Stimulated activated CD4-positive, alpha-beta T cell treated with anti-CD3 and anti-CD28 coated beads, Interleukin-1b, Interleukin-23, amount 100 ng/mL, for 1 hour (primary cell): ENCODE measurements around the gene NLRC5.

Source experiments
- DNase-seq, 2 donors: peaks; one replicate each; pipeline ENCODE4 v3.0.0-alpha.2; 2020; ENCODE audit warnings: low read depth in 2 of 2

Gene NLRC5

DNA sequence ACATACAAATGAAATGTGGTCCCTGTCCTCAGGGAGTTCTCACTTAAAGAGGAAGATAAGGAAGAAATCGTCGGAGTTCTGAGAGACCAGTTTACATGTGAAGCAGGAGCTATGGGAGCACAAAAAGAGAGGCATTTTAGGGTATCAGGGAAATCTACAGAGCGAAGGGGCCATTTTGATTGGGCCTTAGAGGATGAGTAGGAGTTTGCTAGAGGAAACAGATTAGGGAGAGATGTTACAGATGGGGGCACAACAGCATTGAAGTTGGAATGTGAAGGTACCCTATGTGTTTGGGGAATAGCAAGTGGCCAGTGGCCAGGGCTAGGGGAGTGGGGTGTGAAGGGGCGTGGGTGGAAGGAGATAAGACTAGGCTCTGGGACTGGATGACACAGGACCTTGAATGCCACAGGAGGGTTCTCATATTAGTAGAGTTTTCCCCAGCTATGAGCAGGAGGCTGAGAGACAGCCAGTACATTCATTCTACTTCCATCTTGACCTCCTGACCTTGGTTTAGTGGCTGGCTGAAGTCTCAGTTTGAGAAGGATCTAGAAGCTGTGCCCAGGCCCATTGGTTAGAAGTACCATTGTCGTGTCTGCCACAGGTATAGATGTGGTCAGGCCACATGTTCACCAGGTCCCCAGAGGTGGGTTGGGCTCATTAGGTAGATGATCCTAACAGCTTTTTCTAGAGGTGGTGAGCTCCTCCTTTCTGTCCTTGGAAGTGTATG, 137.8 kb downstream of the NLRC5 start:
- no peak for DNase-seq

DNA sequence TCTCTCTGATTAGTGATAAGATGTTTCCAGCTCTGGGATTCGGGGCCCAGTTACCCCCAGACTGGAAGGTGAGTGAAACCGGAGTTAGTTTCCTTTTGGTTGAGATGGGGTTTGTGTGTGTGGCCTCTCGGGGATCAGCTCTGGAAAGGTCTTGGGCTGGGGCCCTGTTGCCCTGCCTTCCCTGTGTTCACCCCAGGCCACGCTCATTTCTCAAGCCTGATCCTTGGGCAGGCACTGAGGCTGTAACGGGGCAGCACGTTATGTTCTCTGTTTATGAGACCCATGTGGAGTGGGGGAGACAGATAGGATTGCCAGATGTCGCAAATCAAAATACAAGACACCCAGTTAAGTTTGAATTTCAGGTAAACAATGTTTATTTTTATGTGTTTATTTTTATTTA, 138.5 kb downstream of the NLRC5 start:
- DNase-seq: no peak

DNA sequence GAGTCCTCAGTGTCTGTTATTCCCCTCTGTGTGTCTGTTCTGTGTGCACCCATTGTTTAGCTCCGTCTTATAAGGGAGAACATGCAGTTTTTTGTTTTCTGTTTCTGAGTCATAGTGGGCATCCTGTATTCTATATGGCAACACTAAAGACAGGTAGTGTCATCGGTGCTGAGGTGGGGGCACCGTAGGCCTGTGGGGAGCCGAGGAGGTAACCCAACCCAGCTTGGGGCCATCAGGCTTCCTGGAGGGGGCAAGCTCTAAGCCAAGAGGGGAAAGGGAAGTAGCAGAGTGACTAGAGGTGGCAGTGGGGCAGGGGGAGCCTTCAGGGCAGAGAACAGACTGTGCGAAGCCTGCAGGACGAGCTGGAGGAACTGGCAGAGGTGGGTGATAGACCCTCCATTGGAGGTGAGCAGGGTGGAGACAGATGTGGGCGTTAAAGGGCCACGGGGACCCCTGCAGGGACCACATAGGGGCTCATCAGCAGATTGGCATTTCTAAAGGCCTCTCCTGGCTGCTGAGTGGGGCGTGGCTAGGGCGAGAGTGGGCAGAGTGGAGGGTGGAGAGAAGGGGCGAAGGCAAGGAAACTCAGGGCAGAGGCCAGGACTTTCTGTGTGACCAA, 139.5 kb downstream of the NLRC5 start:
- DNase-seq: no peak

DNA sequence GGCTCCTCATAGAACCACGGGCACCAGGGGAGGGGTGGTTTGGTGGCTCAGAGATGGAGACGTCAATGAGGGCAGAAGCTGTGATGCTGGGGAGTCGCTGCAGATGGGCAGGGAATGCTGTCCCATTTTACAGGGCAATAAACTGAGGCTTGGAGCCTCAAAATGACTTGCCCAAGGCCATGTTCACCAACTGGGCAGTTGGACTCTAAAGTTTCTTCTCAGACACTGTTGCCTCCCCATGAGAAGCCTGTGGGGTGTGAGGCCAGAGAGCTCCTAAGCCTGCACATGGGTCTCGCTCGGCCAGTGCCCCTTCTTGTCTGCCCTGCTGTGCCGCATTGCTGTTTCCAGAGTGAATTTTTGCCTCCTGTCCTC, 141.6 kb downstream of the NLRC5 start:
- no peak for DNase-seq

DNA sequence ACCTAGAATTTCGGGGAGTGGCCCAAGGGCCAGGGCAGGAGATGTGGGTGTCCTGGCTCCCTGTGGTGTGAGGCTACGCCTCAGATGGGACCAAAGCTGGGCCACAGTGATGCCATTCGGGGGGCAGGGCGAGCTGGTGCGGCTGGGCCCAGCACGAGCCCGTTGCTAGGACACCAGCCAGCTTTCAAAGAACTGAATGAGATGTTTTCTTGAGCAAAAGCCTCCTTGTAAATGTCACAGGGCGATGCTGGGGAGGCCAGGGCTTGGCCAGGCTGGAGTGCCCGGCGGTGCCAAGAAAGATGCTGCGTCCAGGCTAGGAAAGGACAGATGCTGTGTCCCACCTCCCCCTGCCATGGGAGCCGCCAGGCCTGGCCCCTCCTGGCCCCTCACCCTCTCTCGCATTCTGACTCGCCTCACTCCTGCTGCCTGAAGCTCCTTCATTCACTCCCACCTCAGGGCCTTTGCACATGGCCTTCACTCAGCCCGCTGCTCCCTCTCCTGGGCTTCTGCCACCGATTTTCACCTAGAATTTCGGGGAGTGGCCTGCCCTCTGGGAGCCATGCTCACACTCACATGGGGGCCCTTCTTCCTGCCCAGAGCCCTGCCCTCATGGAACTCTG, 142.1 kb downstream of the NLRC5 start:
- DNase-seq: no peak

DNA sequence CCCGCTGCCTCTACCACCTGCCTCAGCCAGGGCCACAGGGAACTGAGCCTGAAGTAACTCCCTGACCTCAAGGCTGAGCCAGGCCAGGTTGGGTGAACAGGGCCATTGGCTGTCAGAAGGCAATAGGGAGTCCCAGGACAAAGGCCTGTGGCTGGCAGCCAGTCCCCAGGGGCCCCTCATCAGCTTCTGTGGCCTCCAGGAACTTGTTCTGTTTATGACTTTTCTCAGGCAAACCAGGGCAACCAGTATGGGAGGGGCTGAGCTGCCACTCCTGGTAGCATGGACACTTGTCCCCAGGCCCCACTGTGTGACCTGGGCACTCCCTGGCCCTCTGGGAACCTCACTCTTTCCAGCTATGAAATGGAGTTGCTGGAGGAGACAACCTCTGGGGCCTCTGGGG, 143.1 kb downstream of the NLRC5 start:
- no peak for DNase-seq

DNA sequence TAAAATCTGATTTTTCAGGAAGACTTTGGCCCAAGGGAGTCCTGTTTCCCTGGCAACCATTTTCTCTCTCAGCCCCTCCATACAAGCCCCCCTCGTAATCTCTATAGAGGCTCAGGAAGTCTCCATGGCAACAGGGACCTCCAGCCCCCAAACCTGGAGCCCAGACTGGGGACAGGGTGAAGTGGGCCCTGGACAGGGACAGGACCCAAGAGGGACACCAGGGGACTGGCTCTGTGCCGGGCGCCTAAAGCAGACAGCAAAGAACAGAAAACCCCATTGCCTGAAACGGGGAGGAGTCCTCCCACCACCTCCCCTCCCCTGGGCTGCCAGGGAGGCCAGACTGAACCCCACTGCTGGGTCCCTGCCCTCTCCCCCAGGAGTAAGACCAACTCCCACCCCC, 143.7 kb downstream of the NLRC5 start:
- DNase-seq: no peak
